GM19099 (cell line): ENCODE measurements around the gene TOPAZ1.

ENCODE experiments used
- POLR2A ChIP-seq: IDR thresholded peaks from 3 replicates; pipeline ENCODE4 v1.6.1; 2011; ENCODE audit warnings: low read depth; ENCODE audit not compliant: insufficient read length; ENCODE audit errors: extremely low read depth

TOPAZ1 gene

GRCh38 chr3:44292276-44292675 lies 50.6 kb downstream of the TOPAZ1 start:
- TF ChIP-seq POLR2A, result no peak

- TF ChIP-seq POLR2A, result no peak
Observed at GRCh38 chr3:44292947-44293346, 51.3 kb downstream of the TOPAZ1 start.

- no peak for TF ChIP-seq POLR2A
Observed at GRCh38 chr3:44297255-44297654, 55.6 kb downstream of the TOPAZ1 start.

GRCh38 chr3:44301746-44302145 lies 60.1 kb downstream of the TOPAZ1 start:
- no peak for TF ChIP-seq POLR2A

GRCh38 chr3:44309500-44309899 lies 67.8 kb downstream of the TOPAZ1 start:
- no peak for TF ChIP-seq POLR2A

- no peak for TF ChIP-seq POLR2A
Observed at GRCh38 chr3:44318891-44319311, 77.2 kb downstream of the TOPAZ1 start.

GRCh38 chr3:44321335-44321734 lies 79.6 kb downstream of the TOPAZ1 start:
- TF ChIP-seq POLR2A, result no peak

- no peak for TF ChIP-seq POLR2A
Observed at GRCh38 chr3:44323341-44323955, 81.8 kb downstream of the TOPAZ1 start.

- TF ChIP-seq POLR2A, result no peak
Observed at GRCh38 chr3:44324584-44324983, 82.9 kb downstream of the TOPAZ1 start.

GRCh38 chr3:44326019-44326418 lies 84.3 kb downstream of the TOPAZ1 start:
- no peak for TF ChIP-seq POLR2A

- no peak for TF ChIP-seq POLR2A
Observed at GRCh38 chr3:44326515-44326914, 84.8 kb downstream of the TOPAZ1 start.

- TF ChIP-seq POLR2A, result no peak
Observed at GRCh38 chr3:44329946-44330345, 88.3 kb downstream of the TOPAZ1 start.

- TF ChIP-seq POLR2A, result no peak
Observed at GRCh38 chr3:44330444-44330843, 88.8 kb downstream of the TOPAZ1 start.

- TF ChIP-seq POLR2A, result no peak
Observed at GRCh38 chr3:44334326-44334725, 92.6 kb downstream of the TOPAZ1 start.

GRCh38 chr3:44337248-44337785 lies 95.6 kb downstream of the TOPAZ1 start:
- no peak for TF ChIP-seq POLR2A

GRCh38 chr3:44338010-44338827 lies 96.5 kb downstream of the TOPAZ1 start, which contains the start of gene TCAIM:
TCAIM (plus strand) TSS chr3:44338766; CDS start chr3:44354783, 16,017 bp downstream.
- peak; percentile 82 for TF ChIP-seq POLR2A
